Measurements from ENCODE around the gene SLC29A1.

GRCh38 chr6:44217332-44218143, 5.9 kb upstream of the SLC29A1 start:
- TF ChIP-seq CTCF (IDR thresholded peaks at IDR 0.05; ENCODE audit: borderline replicate concordance, extremely low read depth, low read length, poor library complexity, severe bottlenecking) (no peak), EZH2 (IDR thresholded peaks at IDR 0.05; ENCODE audit: borderline replicate concordance, low read depth, low read length, severe bottlenecking) (no peak)

Data from DND-41 (cell line).